ENCODE results near the gene ZBTB25.

Gene ZBTB25

DNA sequence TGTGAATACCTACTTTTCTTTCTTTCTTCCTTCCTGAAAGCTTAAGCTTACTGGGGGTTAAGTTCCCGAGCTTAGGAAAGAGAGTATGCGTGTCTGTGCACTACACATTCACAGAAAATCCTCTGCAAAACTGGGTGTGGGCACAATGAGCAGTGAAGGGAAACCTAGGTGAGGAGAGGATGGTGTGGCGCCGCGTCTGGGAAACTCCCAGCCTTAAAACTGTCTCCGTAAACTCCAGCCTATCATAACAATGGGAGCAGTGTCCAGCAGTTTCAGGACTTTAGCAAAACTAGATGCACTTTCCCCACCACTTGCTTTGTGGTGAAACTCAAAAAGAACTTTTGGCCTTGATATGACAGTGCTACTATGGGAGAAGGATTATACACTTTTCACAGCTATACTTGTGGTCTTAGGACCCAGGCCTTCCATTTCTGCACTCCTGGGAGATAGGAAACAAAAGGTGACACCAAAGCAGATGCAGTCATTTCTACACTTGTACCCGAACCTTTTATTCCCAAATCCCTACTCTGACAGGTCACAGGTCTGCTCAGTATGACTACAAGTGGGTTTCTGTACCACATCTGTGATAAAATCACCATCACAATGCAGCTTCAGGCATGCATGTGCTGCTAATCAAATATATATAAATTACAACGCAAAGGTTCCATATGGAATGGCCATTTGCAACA is 27.9 kb downstream of the ZBTB25 start:
- DNase-seq = no peak

DNA sequence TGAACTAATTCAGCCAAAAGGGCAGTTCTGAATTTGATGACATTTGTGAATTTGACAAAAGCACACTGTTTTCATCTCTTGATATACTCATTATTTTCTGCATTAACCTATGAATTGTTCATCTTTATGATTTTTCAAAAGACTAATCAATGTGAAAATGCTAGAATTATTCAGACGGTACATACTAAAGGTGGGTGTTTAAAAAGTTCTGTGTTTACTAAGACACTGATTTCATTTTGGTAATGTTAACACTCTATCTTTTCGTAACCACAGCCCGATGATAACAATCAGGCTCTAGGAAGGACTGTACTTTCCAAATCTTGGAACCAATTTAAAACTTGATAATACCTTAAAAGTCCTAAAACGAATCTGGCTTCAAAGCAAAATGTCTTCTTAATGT is 28.9 kb downstream of the ZBTB25 start:
- no peak for DNase-seq

DNA sequence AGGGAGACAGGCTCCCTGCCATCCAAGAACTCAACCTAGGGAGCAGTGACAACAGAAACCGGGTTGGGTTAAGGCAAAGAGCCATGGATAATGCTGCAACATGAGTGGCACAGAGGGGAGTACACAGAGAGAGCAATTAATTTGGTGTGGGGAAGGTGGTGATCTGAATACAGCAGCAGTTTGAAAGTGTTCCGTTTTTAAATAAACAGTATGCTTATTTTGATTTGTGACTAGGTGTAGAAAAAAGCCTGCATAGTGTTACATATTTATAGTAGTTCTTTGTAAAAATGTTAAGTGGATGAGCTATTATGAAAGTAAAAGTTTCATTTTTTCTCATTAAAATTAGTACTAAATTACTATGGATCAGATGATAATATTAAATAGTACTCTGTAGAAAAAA is 29.6 kb downstream of the ZBTB25 start:
- no peak for DNase-seq

DNA sequence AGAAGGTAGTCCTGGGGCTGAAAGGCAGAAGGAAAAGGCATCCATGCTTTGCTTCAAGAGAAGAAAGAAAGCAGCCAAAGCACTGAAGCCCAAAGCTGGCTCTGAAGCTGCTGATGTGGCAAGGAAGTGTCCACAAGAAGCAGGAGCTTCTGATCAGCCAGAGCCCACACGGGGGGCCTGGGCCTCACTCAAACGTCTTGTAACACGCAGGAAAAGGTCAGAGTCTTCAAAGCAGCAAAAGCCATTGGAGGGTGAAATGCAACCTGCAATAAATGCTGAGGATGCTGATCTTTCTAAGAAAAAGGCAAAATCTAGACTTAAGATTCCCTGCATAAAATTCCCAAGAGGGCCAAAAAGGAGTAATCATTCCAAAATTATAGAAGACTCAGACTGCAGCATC is 35.2 kb downstream of the ZBTB25 start:
- DNase-seq = no peak

DNA sequence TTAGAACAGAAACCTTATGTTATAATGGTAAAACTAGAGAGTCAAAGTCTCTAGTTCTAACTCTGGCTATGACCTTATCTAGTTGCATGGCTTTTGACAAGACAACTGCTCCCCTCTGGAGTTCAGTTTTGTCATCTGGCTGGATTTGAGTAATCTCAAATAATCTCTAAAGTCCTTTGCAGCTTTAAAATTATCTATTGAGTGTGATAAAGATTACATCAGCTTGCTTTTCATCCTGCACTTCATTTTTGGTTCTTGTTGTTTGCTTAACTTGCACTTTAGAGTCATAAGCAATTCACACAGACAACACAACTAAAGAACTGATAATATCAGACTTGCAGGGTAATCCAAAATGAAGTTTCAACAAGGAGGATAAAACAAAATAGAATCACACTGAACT is 36.1 kb downstream of the ZBTB25 start:
- no peak for DNase-seq

DNA sequence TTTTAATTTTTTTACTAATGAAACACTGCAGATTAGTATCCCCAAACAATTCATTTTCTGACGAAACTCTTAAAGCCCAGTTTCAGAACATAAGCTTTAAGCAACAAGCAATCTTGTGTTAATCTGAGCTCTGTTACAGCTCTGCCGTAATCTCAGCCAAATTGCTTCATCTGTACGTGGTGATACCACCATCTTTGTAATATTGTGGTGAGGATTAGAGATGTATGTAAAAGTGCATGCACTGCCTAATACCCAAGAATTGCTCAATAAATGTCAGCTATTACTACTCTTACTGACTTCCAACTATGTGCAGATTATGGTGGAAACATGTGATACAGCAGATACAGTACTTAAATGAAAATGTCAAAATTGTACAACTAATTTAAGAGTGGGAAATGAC is 36.5 kb downstream of the ZBTB25 start:
- no peak for DNase-seq

DNA sequence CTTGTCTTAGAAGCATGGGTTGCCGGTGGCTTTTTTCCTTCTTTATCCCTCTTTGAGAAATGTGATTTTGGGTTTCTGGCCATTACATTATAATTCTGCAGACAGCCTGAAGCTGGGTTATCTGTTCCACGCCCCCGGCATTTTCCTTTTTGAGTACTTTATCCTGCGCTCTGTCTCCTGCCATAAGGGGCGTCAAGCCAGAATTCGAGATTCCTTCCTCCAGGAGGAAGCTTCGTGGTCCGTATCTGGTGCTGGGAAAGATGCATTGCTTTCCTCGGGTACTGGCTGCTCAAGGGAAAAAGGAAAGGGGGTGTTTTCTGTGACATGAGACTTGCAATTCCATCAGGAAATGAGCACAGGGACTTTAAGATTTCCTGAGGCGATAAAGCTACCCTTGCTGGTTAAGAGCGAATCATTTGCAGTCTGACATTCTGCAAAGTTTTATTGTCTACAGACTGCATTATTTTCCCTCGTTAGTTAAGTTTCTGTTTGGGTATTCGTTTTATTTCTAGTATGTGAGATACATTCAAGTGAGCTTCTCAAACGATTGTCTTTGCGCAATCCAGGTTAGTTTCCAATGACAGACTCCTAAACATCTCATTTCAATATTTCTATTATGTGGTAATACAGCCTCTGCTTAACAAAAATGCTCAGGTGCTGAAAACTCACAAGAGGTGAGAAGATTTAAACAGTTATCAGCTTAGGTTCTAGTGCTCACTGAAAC is 37.6 kb downstream of the ZBTB25 start:
- no peak for DNase-seq

DNA sequence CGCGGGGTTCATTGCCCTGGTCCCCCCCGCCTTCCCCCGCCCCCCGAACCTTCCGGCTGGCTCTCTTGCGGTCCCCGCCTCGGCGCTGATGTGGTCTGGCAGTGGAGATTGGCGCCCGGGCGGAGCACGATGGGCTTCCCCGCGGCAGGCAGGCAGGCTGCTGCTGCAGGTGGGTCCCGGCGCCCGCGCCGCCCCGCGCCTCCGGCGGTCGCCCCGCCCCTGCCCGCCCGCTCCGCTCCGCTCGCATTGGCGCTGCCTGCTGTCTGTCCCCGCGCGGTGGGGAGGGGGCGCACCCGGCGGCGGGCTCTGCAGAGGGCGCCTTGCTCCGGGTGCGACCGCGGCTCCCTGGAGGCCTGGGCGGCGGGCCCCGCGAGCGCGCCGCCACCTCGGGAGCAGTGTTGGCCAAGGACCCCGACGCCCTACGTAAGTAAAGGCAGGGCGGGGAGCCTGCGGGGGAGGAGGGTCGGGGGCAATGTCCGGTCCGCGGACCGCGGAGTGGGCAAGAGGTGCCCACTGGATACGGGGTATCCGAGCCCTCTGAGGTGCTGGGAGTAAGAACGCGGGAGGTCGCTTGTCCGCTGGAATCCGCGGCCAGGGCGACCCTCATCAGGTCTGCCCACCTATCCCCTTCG is 38.3 kb downstream of the ZBTB25 start, which contains the start of gene AKAP5:
Gene AKAP5 (plus strand): TSS at position 309 of the 632 bp plus-strand sequence. CDS start 2,896 bp downstream, outside the sequence.
- peak; percentile 56 to 72 for DNase-seq

DNA sequence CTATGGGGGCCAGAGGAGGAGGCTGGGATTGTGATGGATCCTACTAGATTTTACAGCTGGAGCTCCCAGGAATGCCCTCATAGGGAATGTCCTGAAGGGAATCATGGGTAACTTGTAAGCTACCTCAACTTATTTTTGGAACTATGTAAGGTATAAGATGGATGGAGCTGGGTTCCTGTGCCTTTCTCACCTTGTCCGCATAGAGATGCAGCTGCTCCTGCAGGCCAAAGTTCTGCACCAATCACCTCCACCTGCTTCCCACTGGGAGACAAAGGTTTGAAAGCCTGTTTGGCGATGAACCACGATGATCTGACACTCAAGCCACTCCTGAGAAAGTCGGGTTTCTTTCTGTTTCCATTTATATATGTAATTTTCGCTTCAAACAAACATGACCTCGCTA is 39.0 kb downstream of the ZBTB25 start:
- DNase-seq = no peak

DNA sequence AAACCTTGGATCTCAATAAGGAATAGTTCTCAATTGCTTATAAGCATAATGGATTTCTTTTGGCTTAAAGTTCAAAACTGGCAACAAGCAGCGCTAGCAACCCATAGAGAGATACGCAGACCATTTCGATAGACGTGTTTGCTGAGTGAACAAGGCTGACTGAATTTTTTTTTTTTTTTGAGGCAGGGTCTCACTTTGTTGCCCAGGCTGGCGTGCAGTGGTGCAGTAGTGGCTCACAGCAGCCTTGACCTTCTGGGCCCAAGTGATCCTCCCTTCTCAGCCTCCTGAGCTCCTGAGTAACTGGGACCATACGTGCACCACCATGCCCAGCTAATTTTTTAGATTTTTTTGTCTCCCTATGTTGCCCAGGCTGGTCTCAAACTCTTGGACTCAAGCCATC is 39.8 kb downstream of the ZBTB25 start:
- DNase-seq = no peak

DNA sequence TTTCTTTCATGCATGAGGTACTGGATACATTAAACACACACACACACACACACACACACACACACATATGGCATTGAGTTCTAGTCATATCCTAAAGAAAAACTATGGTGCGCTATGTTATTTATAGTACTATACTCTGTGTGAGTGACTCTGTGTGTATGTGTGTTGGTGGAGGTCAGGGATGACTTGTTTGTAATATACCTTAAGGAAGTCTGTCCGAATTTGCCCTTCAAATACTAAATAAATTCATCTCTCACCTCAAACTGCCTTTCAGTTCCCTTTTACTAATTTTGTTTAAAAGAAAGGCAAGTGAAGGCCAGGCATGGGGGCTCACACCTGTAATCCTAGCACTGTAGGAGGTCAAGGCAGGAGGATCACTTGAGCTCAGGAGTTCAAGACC is 40.4 kb downstream of the ZBTB25 start:
- DNase-seq = no peak

DNA sequence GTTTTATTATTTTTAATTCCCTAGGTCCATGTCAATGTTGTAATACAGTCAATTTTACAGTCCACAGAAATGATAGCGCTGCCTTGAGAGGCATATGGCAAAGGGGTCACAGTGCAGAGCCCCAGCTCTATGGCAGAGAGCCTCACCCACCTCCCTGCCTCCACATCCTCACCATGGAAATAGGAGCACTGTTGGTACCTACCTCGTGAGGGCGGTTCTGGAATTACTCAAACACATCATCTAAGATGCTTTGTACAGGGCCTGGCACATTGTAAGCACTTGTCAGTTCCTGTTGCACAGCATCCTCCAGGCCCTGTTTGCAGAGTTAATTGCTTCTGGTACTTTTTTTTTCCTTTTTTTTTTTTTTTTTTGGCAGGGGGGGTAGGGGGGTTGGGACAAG is 42.4 kb downstream of the ZBTB25 start:
- DNase-seq = no peak

DNA sequence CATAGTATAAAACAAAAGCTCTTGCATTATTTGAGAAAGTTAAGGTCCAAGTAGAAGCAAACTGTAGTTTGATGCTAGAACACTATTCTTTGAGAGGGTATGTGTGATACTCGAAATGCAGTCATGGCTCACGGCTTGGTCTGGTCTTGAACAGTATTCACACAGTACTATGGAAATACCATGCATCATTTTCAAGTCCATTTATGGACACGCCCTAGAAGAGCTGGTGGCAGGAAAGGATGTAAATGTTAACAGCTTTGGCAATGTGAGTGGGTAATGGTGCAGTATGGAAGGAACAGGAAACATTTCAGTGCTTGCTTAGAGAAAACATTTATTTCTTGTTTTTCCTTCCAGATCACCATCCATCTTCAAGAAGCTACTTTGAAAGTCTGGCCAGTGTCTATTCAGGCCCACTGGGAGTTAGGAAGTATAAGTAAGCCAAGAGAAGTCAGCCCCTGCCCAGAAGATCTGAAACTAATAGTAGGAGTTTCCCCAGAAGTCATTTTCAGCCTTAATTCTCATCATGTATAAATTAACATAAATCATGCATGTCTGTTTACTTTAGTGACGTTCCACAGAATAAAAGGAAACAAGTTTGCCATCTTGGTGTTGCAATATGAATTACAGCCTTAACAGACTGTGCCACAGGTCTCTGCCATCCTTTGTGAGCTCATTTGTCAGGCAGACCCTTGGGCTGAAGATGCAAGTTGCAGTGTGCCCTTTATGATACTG is 44.1 kb downstream of the ZBTB25 start:
- no peak for DNase-seq

DNA sequence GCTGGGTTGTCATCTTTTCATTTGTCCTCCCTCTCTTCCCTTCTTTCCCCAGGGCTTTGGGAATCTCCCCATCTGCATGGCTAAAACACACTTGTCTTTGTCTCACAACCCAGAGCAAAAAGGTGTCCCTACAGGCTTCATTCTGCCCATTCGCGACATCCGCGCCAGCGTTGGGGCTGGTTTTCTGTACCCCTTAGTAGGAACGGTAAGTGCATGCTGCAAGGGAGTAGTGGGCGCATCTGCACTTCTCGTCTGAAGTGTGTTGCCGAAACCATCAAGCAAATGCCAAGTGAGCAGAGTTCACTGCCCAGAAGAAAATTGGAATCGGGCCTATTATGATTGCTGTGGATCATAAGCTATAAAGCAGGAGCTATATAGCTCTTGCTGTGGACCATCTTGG is 49.0 kb downstream of the ZBTB25 start:
- DNase-seq = no peak

DNA sequence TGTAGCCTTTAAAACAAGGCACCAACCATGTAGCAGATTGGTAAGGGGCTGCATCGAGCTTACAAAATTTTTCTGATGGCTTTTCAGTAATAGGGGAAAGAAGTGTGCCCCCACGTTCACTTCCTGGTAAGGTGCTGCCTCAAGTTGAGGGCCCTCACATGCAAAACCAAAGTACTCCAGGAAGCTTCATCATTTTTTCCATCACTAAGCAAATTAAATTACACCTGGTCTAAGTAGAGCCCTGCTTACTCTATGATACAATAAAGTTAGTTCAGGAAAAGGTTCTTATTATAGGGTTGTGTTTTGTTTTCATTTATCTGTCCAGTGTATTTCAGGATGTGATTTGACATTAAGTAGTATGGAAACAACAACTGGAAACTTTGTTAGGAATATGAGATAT is 53.4 kb downstream of the ZBTB25 start:
- DNase-seq = no peak

DNA sequence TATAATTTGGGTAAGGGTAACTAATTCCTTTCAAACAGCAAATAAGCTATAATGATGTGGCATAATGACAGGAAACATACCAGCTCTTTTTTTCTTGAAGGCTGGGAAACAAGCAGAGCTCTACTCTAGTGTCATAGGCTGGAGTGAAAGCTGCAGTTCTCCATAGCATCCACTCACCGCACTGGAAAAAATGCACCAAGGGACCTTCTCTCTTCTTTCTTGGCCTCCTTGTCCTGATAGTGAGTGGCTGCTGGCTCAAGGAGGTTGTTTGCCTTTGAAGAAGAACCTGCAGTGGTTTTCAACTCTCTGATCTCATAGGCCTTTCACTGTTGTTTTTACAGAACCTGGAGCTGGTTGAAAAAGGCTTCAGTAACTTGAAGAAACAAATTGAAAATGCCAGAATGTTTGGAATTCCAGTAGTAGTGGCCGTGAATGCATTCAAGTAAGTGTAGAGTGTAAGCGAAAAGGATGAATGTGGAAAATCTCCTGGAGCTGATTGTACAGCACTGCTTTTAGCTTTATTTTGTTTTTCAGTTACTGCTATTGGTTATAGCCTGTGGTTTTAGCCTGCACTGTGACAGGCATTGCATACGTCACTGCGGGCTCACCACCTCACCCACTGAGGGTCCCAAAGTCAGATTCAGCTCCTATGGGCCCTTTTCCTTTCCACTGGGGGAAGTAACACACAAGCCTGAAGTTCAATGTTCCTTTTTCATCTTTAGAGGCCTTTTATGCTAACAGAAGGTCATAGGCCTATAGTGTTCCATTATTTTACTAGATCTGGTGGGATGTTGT is 55.6 kb downstream of the ZBTB25 start:
- DNase-seq = no peak

DNA sequence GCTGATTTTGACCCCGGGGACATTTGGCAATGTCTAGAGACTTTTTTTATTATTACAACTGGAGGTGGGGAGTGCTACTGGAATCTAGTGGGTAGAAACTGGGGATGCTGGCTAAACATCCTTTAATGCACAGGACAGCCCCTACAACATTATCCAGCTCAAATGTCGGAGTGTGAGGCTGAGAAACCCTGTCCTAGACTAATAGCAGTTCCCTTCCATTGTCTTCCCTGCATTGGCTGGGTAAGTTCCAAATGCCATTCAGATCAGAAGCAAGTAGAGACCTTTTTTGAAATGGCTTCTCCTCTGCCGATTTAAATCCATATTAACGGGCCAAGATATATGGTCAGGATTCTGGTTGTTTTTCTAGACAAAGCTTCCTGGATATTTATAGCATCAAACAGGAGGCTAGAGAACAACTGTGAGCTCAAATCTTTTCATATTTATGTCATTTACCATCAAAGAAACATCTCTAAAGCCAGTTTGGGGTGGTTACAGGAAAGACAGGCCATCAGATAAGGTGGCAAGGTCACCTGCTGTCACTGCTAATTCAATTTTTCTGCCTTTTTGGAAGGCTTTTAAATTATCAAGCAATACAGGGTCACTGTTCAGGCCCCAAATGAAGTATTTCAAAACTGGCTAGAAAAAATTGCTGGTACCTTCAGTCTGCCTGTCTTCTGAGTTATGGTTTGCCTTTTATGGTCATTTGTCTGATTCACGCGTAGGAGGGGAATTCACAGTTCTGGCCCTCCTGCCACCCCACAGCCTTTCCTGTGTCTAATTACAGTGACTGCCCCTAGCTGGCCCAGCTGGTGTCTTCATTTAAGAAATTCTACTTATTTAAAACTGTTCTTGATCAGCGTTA is 58.4 kb downstream of the ZBTB25 start:
- DNase-seq = peak; percentile 51 to 56

DNA sequence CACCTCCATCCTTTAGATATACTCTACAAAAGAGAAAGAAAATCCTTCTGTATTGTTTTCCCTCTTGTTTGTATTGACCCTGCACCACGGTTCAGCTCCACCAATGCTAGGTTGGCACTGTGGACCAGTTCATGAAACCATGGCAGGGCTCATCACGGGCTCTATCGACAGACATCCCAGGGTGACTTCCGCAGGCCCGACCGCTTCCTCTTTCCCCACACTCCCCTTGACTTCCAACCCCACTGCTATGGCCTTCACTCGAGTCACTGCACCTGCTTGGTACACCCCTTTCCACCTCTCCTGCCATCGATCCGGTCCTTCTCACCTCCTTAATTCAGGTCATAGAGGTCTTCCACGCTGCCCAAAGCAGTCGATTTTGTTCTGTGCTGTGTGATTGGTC is 59.5 kb downstream of the ZBTB25 start:
- no peak for DNase-seq

DNA sequence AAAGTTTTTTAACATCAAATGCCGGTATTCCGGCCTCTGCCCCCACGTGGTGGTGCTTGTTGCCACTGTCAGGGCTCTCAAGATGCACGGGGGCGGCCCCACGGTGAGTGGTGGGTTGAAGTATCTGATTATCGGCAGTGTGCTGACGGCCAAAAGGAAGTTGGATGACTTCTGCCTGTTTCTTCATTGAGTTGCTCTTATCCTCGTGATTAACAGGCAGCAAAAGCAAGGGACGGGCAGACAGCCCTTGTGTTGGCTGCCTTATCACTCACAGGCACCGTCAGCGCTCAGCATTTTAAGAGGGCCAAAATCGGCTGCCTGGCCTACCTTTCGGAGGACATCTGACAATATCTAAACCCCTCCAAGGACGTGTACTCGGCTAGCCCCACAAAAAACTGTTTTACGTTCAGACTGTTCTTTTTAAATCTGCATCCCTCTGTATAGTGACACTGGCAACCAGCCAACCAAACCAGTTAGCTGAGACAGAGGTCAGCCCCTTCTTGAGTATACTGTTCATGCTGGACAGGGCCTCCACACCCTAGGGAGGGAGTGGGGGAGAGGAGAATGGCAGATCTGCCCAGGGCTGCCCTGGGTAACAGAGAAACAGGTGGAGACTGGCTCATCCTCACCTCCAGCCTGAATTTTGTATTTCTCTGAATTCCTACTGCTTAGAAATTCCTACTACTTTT is 61.2 kb downstream of the ZBTB25 start:
- DNase-seq = no peak

DNA sequence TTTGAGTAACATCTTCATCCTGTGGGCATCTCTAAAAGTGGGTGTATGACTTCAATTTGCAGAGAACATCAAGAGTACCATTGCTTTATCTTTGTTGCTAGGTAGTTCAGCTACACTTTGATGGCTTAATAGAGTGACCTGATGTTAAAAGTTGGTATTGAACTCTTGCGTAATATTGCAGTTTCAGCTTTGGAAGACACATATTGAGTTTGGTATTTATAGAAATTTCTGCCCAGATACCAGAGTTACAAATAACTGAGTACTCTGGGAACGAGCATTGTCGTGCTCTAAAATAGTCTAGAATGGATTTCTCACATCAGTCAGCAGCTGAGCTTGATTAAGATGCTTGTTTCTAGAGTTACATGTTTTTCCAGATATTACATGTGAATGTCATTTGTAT is 63.1 kb downstream of the ZBTB25 start:
- DNase-seq = no peak

DNA sequence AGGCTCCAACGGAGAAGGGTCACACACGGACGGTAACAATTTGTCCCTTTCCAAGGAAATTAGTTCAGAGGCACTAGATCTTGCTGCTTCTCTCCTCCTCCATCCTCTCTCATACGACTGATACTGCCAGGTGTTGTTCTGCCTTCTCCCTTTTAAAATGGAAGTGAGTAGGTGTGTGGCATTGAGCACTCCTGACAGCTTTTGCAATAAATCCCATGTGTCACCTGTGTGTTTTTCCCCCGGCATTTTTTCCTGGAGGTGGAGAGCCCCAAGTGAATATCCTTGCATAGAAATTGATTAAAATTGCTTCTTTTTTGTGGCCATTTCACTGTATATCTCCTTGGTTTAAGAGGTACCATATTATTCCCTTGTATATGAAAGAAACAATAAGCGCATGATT is 64.5 kb downstream of the ZBTB25 start:
- DNase-seq = no peak
